IPS-18c (cell line): ENCODE data around the gene KRT14.
"Not testable (repeated sequence)": the region's sequence is repeated elsewhere in the genome, so short reads cannot be mapped to it uniquely, and the experiment has no call there.

Source experiments
- H3K4me3 ChIP-seq: 2 replicates; pipeline ENCODE4 v1.7.0; 2013; ENCODE audit warnings: low read depth, mild to moderate bottlenecking, low read length, moderate library complexity; ENCODE audit not compliant: insufficient read depth
- H3K9me3 ChIP-seq: one replicate; pipeline ENCODE4 v1.6.1; 2013; ENCODE audit warnings: mild to moderate bottlenecking, low read length, moderate library complexity; ENCODE audit not compliant: control insufficient read depth, insufficient read depth

Gene KRT14

DNA sequence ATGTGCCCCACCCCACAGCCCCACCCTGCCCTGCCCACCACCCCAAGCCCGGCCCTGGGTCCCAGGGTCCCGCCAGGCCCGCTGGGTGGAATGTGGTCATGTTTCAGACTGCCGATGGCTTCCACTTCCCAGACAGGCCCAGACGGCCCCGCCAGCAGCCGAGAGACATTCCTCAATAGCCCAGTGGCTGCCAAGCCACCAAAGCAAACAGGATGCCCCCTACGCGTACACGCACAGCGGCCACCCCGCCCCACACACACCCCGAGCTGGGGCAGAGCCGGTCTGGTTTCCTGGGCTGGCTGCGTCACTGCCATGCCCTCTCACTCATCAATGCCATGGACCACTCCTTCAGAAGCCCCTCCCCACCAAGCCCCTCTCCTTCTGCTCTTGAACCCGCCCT, 38.9 kb upstream of the KRT14 start:
- H3K4me3 ChIP-seq, result no peak overlapping the region
- peaks cover 2% of the 10 kb centered on the region for H3K9me3 ChIP-seq

DNA sequence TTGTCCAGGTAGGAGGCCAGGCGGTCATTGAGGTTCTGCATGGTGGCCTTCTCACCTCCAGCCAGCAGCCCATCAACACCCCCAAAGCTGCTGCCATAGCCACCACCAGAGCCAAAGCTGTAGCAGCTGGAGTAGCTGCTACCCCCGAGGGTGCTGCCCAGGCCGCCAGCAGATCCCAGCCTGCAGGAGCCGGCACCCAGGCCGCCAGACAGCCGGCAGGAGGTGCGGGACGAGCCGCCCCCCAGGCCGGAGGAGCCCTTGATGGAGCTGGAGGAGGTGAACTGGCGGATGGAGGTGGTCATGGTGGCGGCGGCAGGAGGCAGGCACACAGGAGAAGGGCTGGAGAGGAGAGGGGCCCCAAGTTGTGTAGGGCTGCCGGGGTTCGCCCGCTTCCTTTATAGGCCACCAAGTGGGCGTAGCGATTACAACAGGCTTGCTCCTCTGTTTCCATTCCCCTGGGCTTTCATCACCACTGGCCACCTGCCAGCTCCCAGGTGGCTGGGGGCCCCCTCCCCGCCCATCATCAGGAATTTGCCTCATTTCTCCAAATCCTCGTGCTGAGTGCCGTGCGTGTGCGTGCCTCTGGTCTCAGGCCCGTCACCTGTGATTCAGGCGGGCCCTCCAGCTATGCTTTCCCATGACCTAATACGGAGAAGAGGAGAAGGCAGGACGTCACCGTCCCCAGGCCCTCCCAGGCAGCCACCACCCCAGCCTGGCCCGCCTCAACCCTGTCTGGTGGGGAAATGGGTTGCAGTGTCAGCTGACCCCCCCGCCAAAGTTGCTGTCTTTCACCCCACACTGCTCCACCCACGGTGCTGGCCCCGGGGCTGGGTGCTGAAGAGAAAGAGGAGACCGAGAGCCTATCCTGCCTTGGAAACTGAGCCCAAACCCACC, 37.8 kb upstream of the KRT14 start, which contains the start of gene KRT17:
KRT17 (minus strand) TSS at position 368 of the 894 bp plus-strand sequence; CDS start at position 302, 66 bp downstream.
- H3K4me3 ChIP-seq, result no peak within 1 kb of the TSS
- peaks cover 2% of the 10 kb centered on the region for H3K9me3 ChIP-seq

- not testable (repeated sequence) for H3K9me3 ChIP-seq, H3K4me3 ChIP-seq
Observed at GRCh38 chr17:41623184-41623861, 36.6 kb upstream of the KRT14 start.

DNA sequence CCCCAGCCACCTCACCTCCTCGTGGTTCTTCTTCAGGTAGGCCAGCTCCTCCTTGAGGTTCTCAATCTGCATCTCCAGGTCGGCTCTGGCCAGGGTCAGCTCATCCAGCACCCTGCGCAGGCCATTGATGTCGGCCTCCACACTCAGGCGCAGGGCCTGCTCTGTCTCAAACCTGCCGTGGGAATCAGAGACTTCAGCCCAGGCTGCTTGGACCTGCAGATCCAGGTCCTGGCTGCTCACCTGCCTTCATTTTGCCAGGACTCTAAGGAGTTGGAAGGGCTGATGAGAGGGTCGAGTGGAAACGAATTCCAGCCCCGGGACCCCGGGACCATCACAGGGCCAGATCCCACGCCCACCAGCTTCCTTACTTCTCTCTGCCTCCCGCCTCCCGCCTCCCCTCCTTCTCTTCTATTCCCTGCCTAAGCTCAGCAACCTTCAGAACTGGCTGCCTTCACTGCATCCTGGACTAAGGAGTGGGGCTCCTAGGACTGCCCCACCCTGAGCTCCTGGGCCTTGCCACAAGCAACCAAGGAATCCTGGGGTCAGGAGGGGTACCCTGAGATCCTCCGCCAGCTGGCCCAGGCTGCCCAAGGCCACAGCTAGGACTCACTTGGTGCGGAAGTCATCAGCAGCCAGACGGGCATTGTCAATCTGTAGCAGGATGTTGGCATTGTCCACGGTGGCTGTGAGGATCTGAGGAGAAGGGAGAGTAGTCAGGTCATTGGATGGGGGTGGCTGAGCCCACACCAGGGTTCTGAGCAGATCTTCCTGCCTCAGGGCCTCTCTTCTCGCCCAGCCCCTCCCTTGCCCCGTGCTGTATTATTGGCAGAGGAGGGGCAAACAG, 35.9 kb upstream of the KRT14 start:
- H3K4me3 ChIP-seq, H3K9me3 ChIP-seq: not testable (repeated sequence)

DNA sequence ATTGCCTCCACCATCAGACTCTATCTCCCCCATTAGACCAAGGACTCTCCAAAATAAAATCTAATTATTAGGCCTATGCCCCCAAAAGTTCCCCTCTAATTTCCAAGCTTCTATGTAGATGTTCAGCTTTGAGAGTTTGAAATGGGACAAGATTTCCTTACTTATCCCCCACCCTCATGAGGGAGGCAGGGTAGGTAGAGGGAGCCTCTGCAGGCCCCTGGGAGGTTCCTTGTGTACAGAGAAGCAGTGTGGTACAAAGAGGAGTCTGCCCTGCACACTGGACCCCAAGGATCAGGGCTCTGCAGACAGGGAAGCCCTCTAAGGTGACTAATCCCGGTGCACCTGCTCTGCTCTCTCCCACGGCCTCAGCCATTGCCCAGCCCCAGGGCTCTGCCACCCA, 35.2 kb upstream of the KRT14 start:
- Histone ChIP-seq H3K9me3 (peaks cover 2% of the 10 kb centered on the region), H3K4me3 (no peak overlapping the region)

DNA sequence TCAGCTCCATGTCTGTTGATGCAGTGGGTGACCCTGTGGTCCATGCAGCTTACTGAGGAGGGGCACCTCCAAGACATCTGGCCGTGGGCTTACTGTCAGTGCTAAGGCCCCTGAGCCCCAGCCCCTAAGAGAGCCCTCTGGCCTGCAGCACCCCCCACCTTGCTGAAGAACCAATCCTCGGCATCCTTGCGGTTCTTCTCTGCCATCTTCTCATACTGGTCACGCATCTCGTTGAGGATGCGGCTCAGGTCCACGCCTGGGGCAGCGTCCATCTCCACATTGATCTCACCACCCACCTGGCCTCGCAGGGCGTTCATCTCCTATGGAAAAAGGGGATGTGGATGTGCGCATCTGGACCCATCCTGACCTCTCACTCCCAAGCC, 34.7 kb upstream of the KRT14 start:
- not testable (repeated sequence) for H3K4me3 ChIP-seq, H3K9me3 ChIP-seq

- peaks cover 2% of the 10 kb centered on the region for H3K9me3 ChIP-seq
- H3K4me3 ChIP-seq, result no peak overlapping the region
Observed at GRCh38 chr17:41620583-41621434, 34.1 kb upstream of the KRT14 start.

DNA sequence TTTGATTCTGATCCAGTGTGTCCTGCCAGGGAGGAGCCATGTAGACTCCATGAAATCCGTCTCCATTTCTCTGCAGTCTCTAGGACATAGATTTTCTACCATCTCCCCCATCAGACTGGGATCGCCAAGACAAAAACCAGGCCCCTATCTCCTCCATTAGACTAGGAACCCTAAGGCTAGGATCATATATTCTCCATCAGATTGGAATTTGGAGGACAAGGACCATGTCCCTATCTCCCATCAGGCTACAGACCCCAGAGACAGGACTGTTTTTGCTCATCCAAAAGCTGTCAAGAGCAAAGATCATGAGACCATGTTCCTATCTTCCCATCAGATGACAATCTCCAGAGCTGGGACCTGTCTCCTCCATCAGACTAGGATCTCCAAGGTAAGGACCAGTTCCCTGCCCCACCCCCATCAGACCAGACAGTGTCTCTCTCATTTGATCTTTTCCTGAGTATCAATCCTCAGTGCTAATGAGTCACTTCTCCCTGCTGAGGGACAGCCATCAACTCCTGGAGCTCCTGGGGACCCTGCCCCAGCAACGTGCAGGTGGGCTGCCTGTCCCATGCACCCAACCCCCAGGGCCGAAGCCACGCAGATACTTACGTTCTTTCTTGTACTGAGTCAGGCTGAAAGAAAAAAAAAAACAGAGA, 33.4 kb upstream of the KRT14 start:
- H3K4me3 ChIP-seq, H3K9me3 ChIP-seq: not testable (repeated sequence)

DNA sequence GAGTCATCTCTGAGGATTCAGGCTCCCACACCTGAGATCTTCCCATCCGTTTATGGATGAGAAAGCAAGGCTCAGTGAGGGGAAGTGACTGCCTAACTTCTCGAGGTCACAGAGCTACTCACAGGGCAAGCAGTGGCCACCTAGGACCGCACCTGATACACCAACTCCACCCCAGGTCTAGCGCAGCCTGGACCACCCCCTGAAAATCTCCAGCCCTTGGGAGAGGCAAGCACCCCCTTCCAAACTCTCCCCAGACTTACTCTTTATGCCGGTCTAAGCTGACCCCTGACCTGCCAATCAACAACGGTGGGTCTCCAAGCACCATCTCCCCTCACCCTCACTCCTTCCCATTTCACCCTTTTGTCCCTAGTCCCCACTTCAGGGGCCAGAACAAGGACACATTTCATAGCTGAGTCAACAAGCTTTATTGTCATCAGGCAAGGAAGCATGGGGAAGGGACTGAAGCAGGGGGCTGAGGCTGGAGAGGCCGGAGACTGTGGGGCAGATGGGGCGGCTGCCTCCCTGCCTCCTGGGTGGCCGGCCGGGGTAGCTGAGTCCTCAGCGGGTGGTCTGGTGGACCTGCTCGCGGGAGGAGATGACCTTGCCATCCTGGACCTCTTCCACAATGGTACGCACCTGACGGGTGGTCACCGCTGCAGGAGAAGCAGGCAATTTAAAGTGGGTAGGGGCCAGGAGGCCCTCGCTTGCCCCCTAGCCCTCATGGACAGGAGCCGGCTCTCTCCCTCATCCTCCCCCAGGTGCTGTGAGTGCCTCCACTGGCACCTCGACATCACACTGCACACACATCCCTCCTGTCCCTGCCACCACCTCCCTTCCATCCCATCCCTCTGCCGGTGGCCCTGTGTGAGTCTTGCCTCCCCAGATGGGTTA, 32.6 kb upstream of the KRT14 start:
- no peaks in the 10 kb centered on the region for H3K9me3 ChIP-seq
- no peak overlapping the region for H3K4me3 ChIP-seq

DNA sequence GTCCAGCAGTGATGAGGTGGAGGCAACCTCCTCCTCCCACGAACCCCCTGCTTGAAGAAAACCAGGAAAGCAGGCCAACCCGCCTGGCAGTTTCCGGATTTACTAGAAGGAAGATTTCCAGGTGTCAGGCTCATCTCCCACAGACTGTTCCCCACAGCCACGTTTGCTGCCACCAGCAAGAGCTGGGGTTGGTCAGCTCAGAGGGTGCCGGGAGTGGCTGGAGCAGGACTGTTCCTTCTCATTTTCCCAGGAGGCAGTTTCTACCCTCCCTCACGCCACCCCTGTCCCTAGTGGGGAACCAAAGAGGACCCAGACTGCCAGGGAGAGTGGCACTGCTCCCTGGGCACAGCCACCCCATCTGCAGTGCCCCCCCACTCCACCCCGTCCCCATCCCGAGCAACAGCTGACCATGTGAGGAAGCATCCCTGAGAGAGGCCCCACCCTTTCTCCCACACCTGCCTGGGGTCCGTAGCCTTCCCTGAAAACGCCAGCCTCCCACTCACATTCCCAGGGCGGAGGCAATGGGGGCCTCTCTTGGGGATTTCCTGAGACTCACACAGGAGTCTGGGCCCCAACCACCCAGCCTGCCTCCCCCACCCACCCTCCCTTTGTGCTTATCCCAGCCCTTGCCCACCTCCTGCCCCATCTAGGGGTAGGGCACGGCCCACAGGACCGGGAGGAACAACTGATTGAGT, 31.8 kb upstream of the KRT14 start:
- no peak overlapping the region for H3K4me3 ChIP-seq

GRCh38 chr17:41617698-41618097, 31.0 kb upstream of the KRT14 start:
- H3K9me3 ChIP-seq, result no peaks in the 10 kb centered on the region
- H3K4me3 ChIP-seq, result no peak overlapping the region

More for the DNA sequence above, 31.8 kb upstream of the KRT14 start:
- H3K9me3 ChIP-seq, result no peaks in the 10 kb centered on the region

DNA sequence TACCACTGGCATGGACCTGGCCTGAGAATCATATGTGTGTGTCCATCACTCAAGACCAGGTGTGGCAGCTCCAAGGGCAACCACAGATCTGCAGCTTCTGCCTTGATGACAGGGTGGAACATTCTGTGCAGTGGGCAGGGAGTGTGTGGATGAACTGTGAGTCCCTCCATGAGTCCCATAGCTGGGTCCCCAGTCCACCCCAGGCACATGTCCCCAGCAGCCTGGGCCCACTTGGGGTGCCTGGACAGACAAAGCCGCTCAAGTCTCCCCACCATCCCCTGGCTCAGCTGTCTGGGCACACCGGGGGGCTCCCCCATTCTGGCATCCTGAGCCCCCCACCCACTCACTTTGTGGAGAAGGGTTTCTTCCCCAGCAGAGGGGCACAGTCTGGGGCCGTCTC, 30.4 kb upstream of the KRT14 start:
- H3K9me3 ChIP-seq, result no peaks in the 10 kb centered on the region
- no peak overlapping the region for H3K4me3 ChIP-seq

DNA sequence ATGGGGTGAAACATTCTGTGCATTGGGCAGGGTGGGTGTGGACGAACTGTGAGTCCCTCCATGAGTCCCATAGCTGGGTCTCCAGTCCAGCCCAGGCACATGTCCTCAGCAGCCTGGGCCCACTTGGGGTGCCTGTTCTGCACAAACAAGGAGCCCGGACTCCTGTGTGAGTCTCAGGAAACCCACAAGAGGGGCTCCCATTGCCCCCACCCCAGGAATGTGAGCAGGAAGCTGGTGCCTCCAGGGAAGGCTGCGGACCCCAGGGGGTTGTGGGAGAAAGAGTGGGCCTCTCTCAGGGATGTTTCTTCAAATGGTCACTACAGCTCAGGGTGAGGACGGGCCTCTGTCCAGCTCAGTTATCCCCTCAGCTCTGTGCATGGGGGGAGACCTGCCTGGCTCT, 29.8 kb upstream of the KRT14 start:
- H3K9me3 ChIP-seq, H3K4me3 ChIP-seq: not testable (repeated sequence)

DNA sequence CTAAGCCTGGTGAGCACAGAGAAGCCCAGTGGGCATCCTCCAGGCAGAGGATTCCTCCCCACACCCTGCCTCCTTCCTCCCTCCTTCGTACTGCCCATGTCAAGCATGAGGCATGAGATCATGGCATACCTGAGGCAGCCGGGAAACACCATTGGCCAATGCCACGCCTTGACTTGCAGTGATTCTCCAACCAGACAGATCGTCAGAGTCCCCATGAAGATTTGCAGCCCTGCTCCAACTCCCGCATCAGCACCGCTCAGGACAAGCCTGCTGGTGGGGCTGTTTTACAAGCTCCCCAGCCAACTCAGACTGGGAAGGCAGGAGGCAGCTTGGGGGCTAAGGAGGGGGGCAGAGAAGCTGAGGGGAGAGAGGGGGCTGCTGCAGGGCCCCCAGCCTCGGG, 28.8 kb upstream of the KRT14 start:
- Histone ChIP-seq H3K9me3 (no peaks in the 10 kb centered on the region), H3K4me3 (no peak overlapping the region)

DNA sequence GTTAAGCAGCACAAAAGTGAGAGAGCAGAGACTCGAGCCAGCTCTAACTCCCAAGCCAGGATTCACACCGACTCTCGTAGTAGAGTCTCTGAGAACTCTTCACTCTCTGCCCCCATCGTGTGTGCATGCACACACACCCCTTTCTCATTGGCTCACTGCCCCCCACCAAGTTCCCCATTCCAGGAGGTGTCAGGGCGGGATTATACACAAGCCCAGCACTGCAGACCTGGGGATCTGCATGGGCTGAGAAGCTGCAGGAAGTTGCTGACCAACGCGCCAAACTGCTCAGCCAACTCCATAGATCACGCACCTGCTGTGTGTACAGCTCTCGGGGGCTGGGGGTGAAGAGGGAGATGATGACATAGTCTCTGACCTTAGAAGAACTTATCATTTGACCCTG, 28.1 kb upstream of the KRT14 start:
- H3K4me3 ChIP-seq, H3K9me3 ChIP-seq: not testable (repeated sequence)
